GM12878 (cell line): ENCODE data around the gene COL9A3. TPM values are rescaled to one million over a fixed set of nuclear protein-coding genes. Genes with fewer than 3 reads are reported as not detected.

Experiments
- ATAC-seq: fragments of 200-7000 bp; cut with Tn5 transposase; 3 replicates; pipeline ENCODE4 v1.9.1; 2020; ENCODE audit warnings: mild to moderate bottlenecking, moderate library complexity
- BruUV-seq: library from RNA; stranded (reverse); fragments of 400-500 nt; replicated peaks from 2 replicates; lab custom pipeline; 2021; lab: Mats Ljungman, UMichigan
- CTCF ChIA-PET: fragments of 300-600 bp; sonication (Branson Sonifier 250); formaldehyde crosslinking; extraction: SDS; loops from one replicate; lab custom pipeline; 2021; ENCODE audit warnings: inconsistent platforms; lab: Yijun Ruan, JAX
- POLR2A ChIA-PET: fragments of 350-600 bp; formaldehyde crosslinking; extraction: SDS; loops from one replicate; lab custom pipeline; 2021; ENCODE audit warnings: inconsistent platforms; lab: Charles Lee
- RAD21 ChIA-PET: fragments of 300-600 bp; sonication (Branson Sonifier 250); formaldehyde crosslinking; loops from one replicate; lab custom pipeline; 2023; ENCODE audit warnings: antibody characterized with exemption; ENCODE audit not compliant: unreplicated experiment; lab: Charles Lee
- SMC1A ChIA-PET: fragments of 300-600 bp; sonication (Branson Sonifier 250); formaldehyde crosslinking; loops from one replicate; lab custom pipeline; 2023; ENCODE audit not compliant: unreplicated experiment, uncharacterized antibody; lab: Charles Lee
- DNase-seq: peaks from one replicate; pipeline ENCODE4 v3.0.0-alpha.2; 2011; ENCODE audit warnings: low read depth, low spot score
- FAIRE-seq: peaks from 3 replicates; lab custom pipeline; 2011; peaks lifted over from hg19 to GRCh38; lab: Jason Lieb, UNC
- H2AFZ ChIP-seq: 2 replicates; pipeline ENCODE4 v1.6.0; 2011; ENCODE audit warnings: low read depth, low read length, control low read depth; ENCODE audit not compliant: control insufficient read depth
- H3K27ac ChIP-seq: 2 replicates; pipeline ENCODE4 v1.5.1; 2011; ENCODE audit warnings: control low read depth; ENCODE audit not compliant: control insufficient read depth, insufficient read depth
- H3K27me3 ChIP-seq, 2 experiments: replicated peaks in 1 of 2; 2 replicates each; pipeline versions ENCODE4 v1.6.0 to v1.6.1; 2011; ENCODE audit warnings: low read length in 1 of 2; ENCODE audit not compliant: control insufficient read depth in 2 of 2, insufficient read depth in 2 of 2
- H3K36me3 ChIP-seq, 2 experiments: 2 replicates each; pipeline ENCODE4 v1.5.1; 2011; ENCODE audit warnings: low read length in 1 of 2; ENCODE audit not compliant: control insufficient read depth in 2 of 2, insufficient read depth in 2 of 2
- H3K4me1 ChIP-seq: 2 replicates; pipeline ENCODE4 v1.6.1; 2011; ENCODE audit warnings: mild to moderate bottlenecking, low read length, moderate library complexity, mixed read lengths; ENCODE audit not compliant: control insufficient read depth, insufficient read depth
- H3K4me2 ChIP-seq: 2 replicates; pipeline ENCODE4 v1.6.0; 2011; ENCODE audit warnings: control low read depth; ENCODE audit not compliant: control insufficient read depth, insufficient read depth
- H3K4me3 ChIP-seq: fragments of 200-600 bp; sonication (generic); 2 replicates; pipeline ENCODE4 v1.5.1; 2016
- H3K79me2 ChIP-seq: 2 replicates; pipeline ENCODE4 v1.6.0; 2011; ENCODE audit warnings: low read length; ENCODE audit not compliant: control insufficient read depth, insufficient read depth
- H3K9ac ChIP-seq: 2 replicates; pipeline ENCODE4 v1.8.0; 2011; ENCODE audit warnings: low read length, control low read depth, mixed read lengths; ENCODE audit not compliant: control insufficient read depth, insufficient read depth
- H3K9me3 ChIP-seq: replicated peaks from 3 replicates; pipeline ENCODE4 v1.5.1; 2011; ENCODE audit warnings: mild to moderate bottlenecking, low read length; ENCODE audit not compliant: control insufficient read depth, insufficient read depth
- H4K20me1 ChIP-seq: 2 replicates; pipeline ENCODE4 v1.6.0; 2011; ENCODE audit not compliant: control insufficient read depth, insufficient read depth
- BMI1 ChIP-seq: fragments of 450-650 bp; IDR thresholded peaks from 2 replicates; pipeline ENCODE4 v1.6.1; 2016; ENCODE audit warnings: mild to moderate bottlenecking, moderate library complexity, borderline replicate concordance
- CEBPZ ChIP-seq: fragments of 150-350 bp; IDR thresholded peaks from 2 replicates; pipeline ENCODE4 v1.6.1; 2016; ENCODE audit warnings: low read depth, low read length
- DPF2 ChIP-seq: fragments of 450-650 bp; IDR thresholded peaks from 2 replicates; pipeline ENCODE4 v1.6.1; 2017; ENCODE audit warnings: mild to moderate bottlenecking
- NR2F1 ChIP-seq: fragments of 450-650 bp; conservative IDR thresholded peaks from 2 replicates; pipeline ENCODE4 v1.6.1; 2017; ENCODE audit warnings: mild to moderate bottlenecking
- PML ChIP-seq: IDR thresholded peaks from 2 replicates; pipeline ENCODE4 v1.6.1; 2012; ENCODE audit warnings: low read length, inconsistent platforms
- RBBP5 ChIP-seq: fragments of 200-600 bp; sonication (generic); conservative IDR thresholded peaks from 2 replicates; pipeline ENCODE4 v1.6.1; 2016
- RFX5 ChIP-seq: IDR thresholded peaks from 2 replicates; pipeline ENCODE4 v1.6.1; 2011; ENCODE audit warnings: low read depth, low read length, improper control_type of control experiment
- SIX5 ChIP-seq: IDR thresholded peaks from 2 replicates; pipeline ENCODE4 v1.6.1; 2011; ENCODE audit warnings: mild to moderate bottlenecking, low read depth, low read length, moderate library complexity; ENCODE audit not compliant: severe bottlenecking
- SKIL ChIP-seq: fragments of 450-650 bp; IDR thresholded peaks from 2 replicates; pipeline ENCODE4 v1.6.1; 2017; ENCODE audit warnings: mild to moderate bottlenecking, low read depth, inconsistent platforms; ENCODE audit not compliant: poor library complexity, severe bottlenecking
- TARDBP ChIP-seq: IDR thresholded peaks from 2 replicates; pipeline ENCODE4 v1.6.1; 2016; ENCODE audit warnings: borderline replicate concordance
- WRNIP1 ChIP-seq: IDR thresholded peaks from 2 replicates; pipeline ENCODE4 v1.6.1; 2011; ENCODE audit warnings: low read depth, low read length, improper control_type of control experiment, borderline replicate concordance
- ZBTB40 ChIP-seq: fragments of 450-650 bp; IDR thresholded peaks from 2 replicates; pipeline ENCODE4 v1.6.1; 2016; ENCODE audit warnings: mild to moderate bottlenecking, moderate library complexity, borderline replicate concordance
- ZNF207 ChIP-seq: fragments of 450-650 bp; IDR thresholded peaks from 2 replicates; pipeline ENCODE4 v1.6.1; 2014; ENCODE audit warnings: antibody characterized with exemption, mild to moderate bottlenecking, borderline replicate concordance
- WGBS: methylation state at CpG from one replicate; pipeline ENCODE4 v1.1.6; 2016; ENCODE audit warnings: low lambda C conversion rate; ENCODE audit not compliant: insufficient replicate concordance, insufficient coverage; ENCODE audit errors: missing lambda C conversion rate; 5-methylcytosine and 5-hydroxymethylcytosine counted together
- in situ Hi-C: fragments of 300-500 bp; cut with MboI; formaldehyde crosslinking; loops from 9 replicates; pipeline ENCODE4 v1.14.3; 2018; ENCODE audit warnings: mixed read lengths
- intact Hi-C: fragments of 100-400 bp; cut with micrococcal nuclease; formaldehyde crosslinking; loops from one replicate; pipeline ENCODE4 v1.14.2; 2022; ENCODE audit not compliant: unreplicated experiment
- polyA plus RNA-seq, 11 experiments: library from polyadenylated mRNA; depleted of rRNA in 4 of 11; unstranded in 6 of 11; stranded (reverse) in 5 of 11; fragments of >200 nt; fragmentation: Nextera tagmentation in 4 of 11; fragmentation: Illumina TruSeq in 1 of 11; extraction: Ambion mirVana in 4 of 11; extraction: Trizol in 1 of 11; gene quantifications; 1 replicate in 1 of 11; 2 replicates in 10 of 11; pipeline versions ENCODE4 v1.2.1 to v1.2.3, GENCODE V29; 2011 to 2016; ENCODE audit warnings: inconsistent platforms in 2 of 11, missing spikeins in 2 of 11, low read depth in 1 of 11
- total RNA-seq, 4 experiments: library from RNA; depleted of rRNA in 3 of 4; stranded (reverse); fragments of >200 nt in 3 of 4; fragmentation: Illumina TruSeq in 1 of 4; extraction: Trizol in 1 of 4; gene quantifications; 2 replicates each; pipeline versions ENCODE4 v1.2.1 to v1.2.3, GENCODE V29; 2013 to 2021

Gene COL9A3
- total and polyA plus RNA-seq, 10 of the 15 experiments (the other 5 are each of a cell fraction or from before 2014, with no cell fraction given), result 0.09 to 1.7 (median 0.63) TPM; not detected in 1

- TF ChIP-seq BMI1, result no peak
- TF ChIP-seq RFX5, result no peak
- no peak for TF ChIP-seq TARDBP
- TF ChIP-seq ZBTB40, result no peak
- no peak for TF ChIP-seq SIX5
These were observed 72.1 kb downstream of the COL9A3 start (continued) for GRCh38 chr20:62888910-62889309.

- no peak overlapping the region for H3K4me3 ChIP-seq
- TF ChIP-seq NR2F1 (no peak), ZNF207 (no peak), RBBP5 (no peak), DPF2 (no peak), PML (no peak), WRNIP1 (no peak), CEBPZ (no peak), SKIL (no peak)
- no peak for DNase-seq
- RAD21 ChIA-PET, result no interaction called here
- BruUV-seq, result no TSS peak
- no peak for ATAC-seq
- CTCF ChIA-PET, result interaction anchor here (1.1 to 1.2 kb wide), 2 partner anchors 14 to 120 kb away, joined by 3 to 4 read pairs; no protein-coding TSS in a partner anchor
- H4K20me1 ChIP-seq, result no peaks in the 10 kb centered on the region; the same call in 1 of the 2 replicates
- no peak overlapping the region for H3K27ac ChIP-seq
- POLR2A ChIA-PET, result no interaction called here
- peaks cover 26 to 30% of the 10 kb centered on the region in 2 experiments for H3K36me3 ChIP-seq
- WGBS, result 97% methylated on average over 8 of the region's 8 CpGs
- H3K27me3 ChIP-seq, result no peaks in the 10 kb centered on the region
- H3K79me2 ChIP-seq, result no peaks in the 10 kb centered on the region
- no peak overlapping the region for H2AFZ ChIP-seq
- no peak overlapping the region for H3K4me2 ChIP-seq
- SMC1A ChIA-PET, result no interaction called here
- intact Hi-C loops, result no loop called here
- no peaks in the 10 kb centered on the region for H3K9me3 ChIP-seq
- no peak for FAIRE-seq
- no peaks in the 10 kb centered on the region for H3K4me1 ChIP-seq
- H3K9ac ChIP-seq, result no peak overlapping the region
- in situ Hi-C loops, result no loop called here
These were observed 72.6 kb downstream of the COL9A3 start for GRCh38 chr20:62889411-62889810.
